SU-DHL-6 (cell line): ENCODE results near the gene SPDEF.

Source experiments
- H2AFZ ChIP-seq: fragments of 200-600 bp; sonication (generic); 2 replicates; pipeline ENCODE4 v1.6.1; 2014; ENCODE audit warnings: low read depth, mild to moderate bottlenecking, moderate library complexity, mixed read lengths, antibody characterized with exemption, low read length; ENCODE audit not compliant: severe bottlenecking
- H3F3A ChIP-seq: fragments of 200-600 bp; shearing (Covaris generic); 2 replicates; pipeline ENCODE4 v1.6.0; 2016; ENCODE audit warnings: antibody characterized with exemption, mild to moderate bottlenecking; ENCODE audit not compliant: insufficient read depth
- H3K27ac ChIP-seq: fragments of 200-600 bp; sonication (generic); 2 replicates; pipeline ENCODE4 v1.5.1; 2016; ENCODE audit warnings: low read depth, mild to moderate bottlenecking, low read length, moderate library complexity, mixed read lengths
- H3K27me3 ChIP-seq: fragments of 200-600 bp; sonication (generic), shearing (Covaris generic); 2 replicates; pipeline ENCODE4 v1.6.0; 2014; ENCODE audit warnings: mild to moderate bottlenecking, low read length
- H3K36me3 ChIP-seq: fragments of 200-600 bp; sonication (generic); 2 replicates; pipeline ENCODE4 v1.6.1; 2014; ENCODE audit warnings: mild to moderate bottlenecking, low read length, mixed read lengths
- H3K4me2 ChIP-seq: fragments of 300-600, 200-600 bp; shearing (Covaris generic), sonication (generic); 2 replicates; pipeline ENCODE4 v1.6.0; 2014; ENCODE audit warnings: low read length, low read depth, mild to moderate bottlenecking; ENCODE audit not compliant: poor library complexity, severe bottlenecking
- H3K4me3 ChIP-seq: fragments of 200-600 bp; sonication (generic); 2 replicates; pipeline ENCODE4 v1.5.1; 2014; ENCODE audit warnings: antibody characterized with exemption, low read length, mild to moderate bottlenecking, mixed read lengths; ENCODE audit not compliant: insufficient read depth, poor library complexity, severe bottlenecking
- H3K79me2 ChIP-seq: fragments of 200-600 bp; sonication (generic); 2 replicates; pipeline ENCODE4 v1.6.1; 2014; ENCODE audit warnings: mild to moderate bottlenecking, low read length, moderate library complexity; ENCODE audit not compliant: insufficient read depth
- H3K9ac ChIP-seq: fragments of 200-600 bp; sonication (generic); 2 replicates; pipeline ENCODE4 v1.7.0; 2014; ENCODE audit warnings: mild to moderate bottlenecking, low read length
- H3K9me2 ChIP-seq: fragments of 200-600 bp; sonication (generic); replicated peaks from 2 replicates; pipeline ENCODE4 v1.6.1; 2014; ENCODE audit warnings: low read length; ENCODE audit not compliant: insufficient read depth
- H3K9me3 ChIP-seq: fragments of 200-600 bp; sonication (generic); 2 replicates; pipeline ENCODE4 v1.6.1; 2014; ENCODE audit warnings: low read length, mixed read lengths; ENCODE audit not compliant: insufficient read depth
- H4K20me1 ChIP-seq: fragments of 200-600 bp; sonication (generic); 2 replicates; pipeline ENCODE4 v1.6.1; 2014; ENCODE audit warnings: low read depth, mild to moderate bottlenecking, antibody characterized with exemption, low read length, moderate library complexity, mixed read lengths
- EZH2phosphoT487 ChIP-seq: fragments of 200-600 bp; sonication (generic), shearing (Covaris generic); conservative IDR thresholded peaks from 2 replicates; pipeline ENCODE4 v1.6.1; 2018; ENCODE audit warnings: mild to moderate bottlenecking, antibody characterized with exemption, low read length, moderate library complexity, mixed read lengths
- TF ChIP-seq, protein P1 (sequence below): fragments of 200-600 bp; sonication (generic); IDR thresholded peaks from one replicate; pipeline ENCODE4 v1.5.1; 2017; ENCODE audit warnings: antibody characterized with exemption, mild to moderate bottlenecking, low read length, moderate library complexity; ENCODE audit not compliant: insufficient read depth, poor library complexity, severe bottlenecking

Gene SPDEF

DNA sequence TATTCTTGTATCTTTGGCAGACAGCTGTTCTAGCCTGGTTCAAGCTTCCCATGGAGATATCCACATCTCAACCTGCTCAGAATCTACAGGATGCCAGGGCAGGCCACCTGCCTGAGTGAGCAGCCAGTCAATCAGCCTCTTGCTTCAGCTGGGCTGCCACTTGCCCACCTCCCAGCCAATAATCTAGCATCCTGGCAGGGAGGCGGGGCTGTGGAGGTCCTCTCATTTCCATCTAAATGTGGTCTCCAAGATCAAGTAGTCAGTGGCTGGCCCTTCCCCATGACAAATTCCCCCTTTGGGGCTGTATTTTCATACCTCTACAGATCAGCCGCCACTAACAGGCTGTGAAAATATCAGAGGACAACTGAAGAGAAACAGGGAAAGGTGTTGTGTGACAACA lies 33.0 kb upstream of the SPDEF start:
- no peaks in the 10 kb centered on the region for H3K27me3 ChIP-seq
- H3K36me3 ChIP-seq = no peaks in the 10 kb centered on the region
- TF ChIP-seq, protein P1, sequence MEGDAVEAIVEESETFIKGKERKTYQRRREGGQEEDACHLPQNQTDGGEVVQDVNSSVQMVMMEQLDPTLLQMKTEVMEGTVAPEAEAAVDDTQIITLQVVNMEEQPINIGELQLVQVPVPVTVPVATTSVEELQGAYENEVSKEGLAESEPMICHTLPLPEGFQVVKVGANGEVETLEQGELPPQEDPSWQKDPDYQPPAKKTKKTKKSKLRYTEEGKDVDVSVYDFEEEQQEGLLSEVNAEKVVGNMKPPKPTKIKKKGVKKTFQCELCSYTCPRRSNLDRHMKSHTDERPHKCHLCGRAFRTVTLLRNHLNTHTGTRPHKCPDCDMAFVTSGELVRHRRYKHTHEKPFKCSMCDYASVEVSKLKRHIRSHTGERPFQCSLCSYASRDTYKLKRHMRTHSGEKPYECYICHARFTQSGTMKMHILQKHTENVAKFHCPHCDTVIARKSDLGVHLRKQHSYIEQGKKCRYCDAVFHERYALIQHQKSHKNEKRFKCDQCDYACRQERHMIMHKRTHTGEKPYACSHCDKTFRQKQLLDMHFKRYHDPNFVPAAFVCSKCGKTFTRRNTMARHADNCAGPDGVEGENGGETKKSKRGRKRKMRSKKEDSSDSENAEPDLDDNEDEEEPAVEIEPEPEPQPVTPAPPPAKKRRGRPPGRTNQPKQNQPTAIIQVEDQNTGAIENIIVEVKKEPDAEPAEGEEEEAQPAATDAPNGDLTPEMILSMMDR = no peak
- TF ChIP-seq EZH2phosphoT487 = no peak
- H3K79me2 ChIP-seq = peaks cover 33% of the 10 kb centered on the region
- no peak overlapping the region for H3K4me3 ChIP-seq
- no peaks in the 10 kb centered on the region for H3K9me3 ChIP-seq
- H3F3A ChIP-seq = no peaks in the 10 kb centered on the region
- H4K20me1 ChIP-seq = no peaks in the 10 kb centered on the region
- H3K4me2 ChIP-seq = no peak overlapping the region
- no peak overlapping the region for H3K27ac ChIP-seq
- H2AFZ ChIP-seq = no peak overlapping the region
- H3K9me2 ChIP-seq = no peaks in the 10 kb centered on the region
- H3K9ac ChIP-seq = no peak overlapping the region

DNA sequence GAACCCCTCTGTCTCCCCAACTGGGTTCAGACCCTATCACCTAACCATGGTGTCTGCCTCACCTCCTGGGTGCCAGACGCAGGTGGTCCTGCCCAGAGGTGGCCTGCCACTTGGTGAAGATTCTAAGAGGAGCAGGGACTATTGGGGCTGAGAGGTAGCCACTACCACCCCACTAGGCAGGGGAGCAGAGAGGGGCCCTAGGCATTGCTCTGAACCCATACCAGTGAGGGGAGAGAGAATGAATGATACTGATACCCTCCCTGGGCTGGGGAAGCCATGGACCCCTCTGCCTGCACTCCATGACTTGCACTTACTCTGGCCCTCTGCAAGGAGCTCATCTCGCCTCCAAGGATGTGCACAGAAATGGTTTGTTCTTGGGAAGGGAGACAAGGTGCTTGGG lies 31.7 kb upstream of the SPDEF start:
- Histone ChIP-seq H3K9me2 (no peaks in the 10 kb centered on the region), H3K36me3 (no peaks in the 10 kb centered on the region), H2AFZ (no peak overlapping the region), H3K4me2 (no peak overlapping the region), H3K9ac (no peak overlapping the region), H3K9me3 (no peaks in the 10 kb centered on the region), H3K27me3 (no peaks in the 10 kb centered on the region), H3K27ac (no peak overlapping the region), H3K79me2 (peaks cover 23% of the 10 kb centered on the region; the same call in 1 of the 2 replicates), H4K20me1 (no peaks in the 10 kb centered on the region), H3K4me3 (no peak overlapping the region), H3F3A (no peaks in the 10 kb centered on the region)
- no peak for TF ChIP-seq EZH2phosphoT487
- TF ChIP-seq, protein P1 = no peak

DNA sequence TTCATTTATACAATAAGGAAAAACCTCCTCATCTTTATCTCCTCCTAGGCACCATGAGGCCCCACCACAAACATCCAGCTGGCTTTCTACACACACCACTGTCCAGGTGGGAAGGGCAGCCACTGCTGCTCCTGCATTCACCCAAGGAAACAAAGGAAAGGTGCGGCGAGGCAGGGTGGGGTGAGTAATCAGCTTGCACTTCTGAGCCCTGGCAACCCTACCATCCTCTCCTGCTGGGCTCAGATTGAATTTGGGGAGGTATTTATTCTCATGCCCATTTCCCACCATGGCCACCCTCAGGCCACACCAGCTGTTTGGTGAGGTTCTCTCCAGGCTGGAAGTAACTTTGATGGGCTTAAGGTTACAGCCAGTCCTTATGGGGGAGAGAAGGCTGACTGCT lies 31.2 kb upstream of the SPDEF start:
- Histone ChIP-seq H3K27ac (no peak overlapping the region), H3K9me3 (no peaks in the 10 kb centered on the region), H2AFZ (no peak overlapping the region), H3K36me3 (no peaks in the 10 kb centered on the region), H4K20me1 (no peaks in the 10 kb centered on the region), H3K4me3 (no peak overlapping the region), H3K9me2 (no peaks in the 10 kb centered on the region), H3F3A (no peaks in the 10 kb centered on the region), H3K9ac (no peak overlapping the region), H3K4me2 (no peak overlapping the region), H3K27me3 (no peaks in the 10 kb centered on the region), H3K79me2 (peaks cover 20% of the 10 kb centered on the region; the same call in 1 of the 2 replicates)
- no peak for TF ChIP-seq EZH2phosphoT487
- TF ChIP-seq, protein P1 = no peak
